ENCODE data around the gene SLC25A13.

The SLC25A13 gene

GRCh38 chr7:96316949-96317348, 4.9 kb downstream of the SLC25A13 start:
- H3K4me1 ChIP-seq (ENCODE audit: control insufficient read depth in 1 of 2, insufficient read depth in 1 of 2, low read depth in 1 of 2, low read length in 1 of 2), result peaks cover 45 to 56% of the 10 kb centered on the region in 2 experiments
- TF ChIP-seq CTCF (IDR thresholded peaks at IDR 0.05), result no peak

DNA sequence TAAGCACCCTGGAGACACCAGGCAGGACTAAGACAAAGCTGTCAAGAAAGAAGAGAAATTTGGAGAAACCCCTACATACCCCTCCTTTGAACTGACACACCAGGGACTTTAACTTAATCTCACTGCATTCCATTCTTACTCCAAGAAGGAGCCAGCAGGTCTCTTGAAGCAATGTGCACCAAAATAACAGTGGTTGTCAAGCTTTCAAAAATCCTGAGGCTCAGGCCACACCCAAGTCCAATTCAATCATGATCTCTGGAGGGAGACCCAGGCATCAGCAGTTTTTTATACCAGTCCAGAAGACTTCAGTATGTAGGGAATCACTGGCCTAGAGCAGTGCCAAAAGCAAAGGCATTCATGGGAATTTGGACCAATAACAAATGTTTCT, 6.8 kb downstream of the SLC25A13 start:
- Histone ChIP-seq H3K36me3 (no peaks in the 10 kb centered on the region), H3K4me3 (ENCODE audit: low read depth in 1 of 2, low read length in 1 of 2) (no peak overlapping the region), H3K27me3 (no peaks in the 10 kb centered on the region), H3K27ac (peak overlapping the region; percentile 73), H3K4me1 (ENCODE audit: control insufficient read depth in 1 of 2, insufficient read depth in 1 of 2, low read depth in 1 of 2, low read length in 1 of 2) (peaks cover 39 to 51% of the 10 kb centered on the region in 2 experiments), H3K9me3 (no peaks in the 10 kb centered on the region)
- no peak for TF ChIP-seq CTCF (IDR thresholded peaks at IDR 0.05)

More at GRCh38 chr7:96316949-96317348, 4.9 kb downstream of the SLC25A13 start:
- Histone ChIP-seq H3K9me3 (no peaks in the 10 kb centered on the region), H3K27me3 (no peaks in the 10 kb centered on the region), H3K36me3 (no peaks in the 10 kb centered on the region), H3K27ac (no peak overlapping the region), H3K4me3 (ENCODE audit: low read depth in 1 of 2, low read length in 1 of 2) (no peak overlapping the region)

GRCh38 chr7:96314402-96315124, 7.3 kb downstream of the SLC25A13 start:
- Histone ChIP-seq H3K36me3 (no peaks in the 10 kb centered on the region), H3K9me3 (no peaks in the 10 kb centered on the region), H3K4me1 (ENCODE audit: control insufficient read depth in 1 of 2, insufficient read depth in 1 of 2, low read depth in 1 of 2, low read length in 1 of 2) (peaks cover 36 to 45% of the 10 kb centered on the region in 2 experiments), H3K27ac (peak overlapping the region; percentile 73), H3K4me3 (ENCODE audit: low read depth in 1 of 2, low read length in 1 of 2) (no peak overlapping the region), H3K27me3 (no peaks in the 10 kb centered on the region)
- no peak for TF ChIP-seq CTCF (IDR thresholded peaks at IDR 0.05)

- H3K9me3 ChIP-seq, result no peaks in the 10 kb centered on the region
Observed at GRCh38 chr7:96313940-96314339, 8.0 kb downstream of the SLC25A13 start.

GRCh38 chr7:96312502-96312901, 9.4 kb downstream of the SLC25A13 start:
- Histone ChIP-seq H3K4me3 (ENCODE audit: low read depth in 1 of 2, low read length in 1 of 2) (no peak overlapping the region), H3K9me3 (no peaks in the 10 kb centered on the region), H3K4me1 (ENCODE audit: control insufficient read depth in 1 of 2, insufficient read depth in 1 of 2, low read depth in 1 of 2, low read length in 1 of 2) (peaks cover 32 to 39% of the 10 kb centered on the region in 2 experiments), H3K27me3 (no peaks in the 10 kb centered on the region), H3K36me3 (no peaks in the 10 kb centered on the region), H3K27ac (no peak overlapping the region)
- TF ChIP-seq CTCF (IDR thresholded peaks at IDR 0.05), result no peak

More at GRCh38 chr7:96313940-96314339, 8.0 kb downstream of the SLC25A13 start:
- Histone ChIP-seq H3K36me3 (no peaks in the 10 kb centered on the region), H3K27ac (peak overlapping the region; percentile 73), H3K4me3 (ENCODE audit: low read depth in 1 of 2, low read length in 1 of 2) (no peak overlapping the region), H3K4me1 (ENCODE audit: control insufficient read depth in 1 of 2, insufficient read depth in 1 of 2, low read depth in 1 of 2, low read length in 1 of 2) (peaks cover 32 to 41% of the 10 kb centered on the region in 2 experiments), H3K27me3 (no peaks in the 10 kb centered on the region)
- TF ChIP-seq CTCF (IDR thresholded peaks at IDR 0.05), result no peak

Measured in neutrophil (primary cell).